ENCODE results near the gene SPRR1B. TPM values are rescaled to one million over a fixed set of nuclear protein-coding genes. Genes with fewer than 3 reads are reported as not detected.

The SPRR1B gene
- total and polyA plus RNA-seq, 9 of the 15 experiments (the other 6 are each of a cell fraction or from before 2014, with no cell fraction given): not detected

GRCh38 chr1:153058826-153059784, 28.1 kb downstream of the SPRR1B start (continued):
- no peak for TF ChIP-seq ARHGAP35 (IDR thresholded peaks at IDR 0.05; ENCODE audit: partially characterized antibody)
- no peak for TF ChIP-seq SAFB (IDR thresholded peaks at IDR 0.05; ENCODE audit: borderline replicate concordance, low read depth, low read length)
- no peak for TF ChIP-seq ZNF146 (CRISPR knock-in tag; IDR thresholded peaks at IDR 0.05; ENCODE audit: unreplicated experiment)
- peak; percentile 72 for TF ChIP-seq MBD2 (IDR thresholded peaks at IDR 0.05; ENCODE audit: borderline replicate concordance, low read depth)
- no peak for TF ChIP-seq ARID2 (IDR thresholded peaks at IDR 0.05)
- no peak for TF ChIP-seq SMARCB1 (IDR thresholded peaks at IDR 0.05; ENCODE audit: insufficient read length, low read depth)
- no peak for TF ChIP-seq E2F8 (IDR thresholded peaks at IDR 0.05; ENCODE audit: low read depth, partially characterized antibody)
- TF ChIP-seq RBM25 (IDR thresholded peaks at IDR 0.05; ENCODE audit: low read depth, low read length, severe bottlenecking): no peak
- no peak for TF ChIP-seq ZBTB49 (CRISPR knock-in tag; IDR thresholded peaks at IDR 0.05; ENCODE audit: borderline replicate concordance)
- no peak for TF ChIP-seq DDX20 (tag; IDR thresholded peaks at IDR 0.05; ENCODE audit: low read depth)
- TF ChIP-seq PREB (CRISPR knock-in tag; IDR thresholded peaks at IDR 0.05): no peak
- TF ChIP-seq NKRF (IDR thresholded peaks at IDR 0.05; ENCODE audit: borderline replicate concordance): no peak
- TF ChIP-seq PATZ1 (CRISPR knock-in tag; IDR thresholded peaks at IDR 0.05; ENCODE audit: borderline replicate concordance): no peak
- no peak for TF ChIP-seq ZNF133 (CRISPR knock-in tag; IDR thresholded peaks at IDR 0.05)
- TF ChIP-seq EWSR1 (IDR thresholded peaks at IDR 0.05; ENCODE audit: borderline replicate concordance, low read depth, partially characterized antibody): no peak
- TF ChIP-seq ZNF316 (IDR thresholded peaks at IDR 0.05): no peak
